Stimulated activated CD8-positive, alpha-beta memory T cell treated with anti-CD3 and anti-CD28 coated beads, Interleukin-4, amount 100 ng/mL, for 4 hours (primary cell): ENCODE measurements around the gene PSMC5.
"Not testable (repeated sequence)": the region's sequence is repeated elsewhere in the genome, so short reads cannot be mapped to it uniquely, and the experiment has no call there.

Experiments used
- DNase-seq, 2 donors: peaks; one replicate each; pipeline ENCODE4 v3.0.0-alpha.2; 2020; ENCODE audit warnings: low read depth in 2 of 2, low spot score in 1 of 2

The PSMC5 gene

GRCh38 chr17:63827002-63827800, at the start of gene PSMC5, which contains the start of gene FTSJ3:
Gene PSMC5, plus strand, starts transcription at chr17:63827431. Its CDS starts 60 bp downstream, at chr17:63827491.
Gene FTSJ3, minus strand, starts transcription at chr17:63827663. Its CDS starts 761 bp downstream, at chr17:63826902.
- peak; percentile 91 for DNase-seq

- DNase-seq, result no peak
Measured at GRCh38 chr17:63780507-63780906, 46.7 kb upstream of the PSMC5 start.

- no peak for DNase-seq
Measured at GRCh38 chr17:63780928-63781327, 46.3 kb upstream of the PSMC5 start.

GRCh38 chr17:63783522-63783921, 43.7 kb upstream of the PSMC5 start:
- DNase-seq, result no peak

GRCh38 chr17:63785556-63785955, 41.7 kb upstream of the PSMC5 start:
- DNase-seq, result no peak

GRCh38 chr17:63786117-63786516, 41.1 kb upstream of the PSMC5 start:
- DNase-seq, result no peak

GRCh38 chr17:63786971-63787711, 40.1 kb upstream of the PSMC5 start:
- no peak for DNase-seq

GRCh38 chr17:63790057-63790456, 37.2 kb upstream of the PSMC5 start:
- no peak for DNase-seq

GRCh38 chr17:63792055-63792729, 35.0 kb upstream of the PSMC5 start:
- DNase-seq, result no peak

GRCh38 chr17:63796375-63796774, 30.9 kb upstream of the PSMC5 start:
- DNase-seq, result not testable (repeated sequence)

GRCh38 chr17:63798572-63799106, 28.6 kb upstream of the PSMC5 start:
- no peak for DNase-seq

- DNase-seq, result no peak
Measured at GRCh38 chr17:63800783-63801182, 26.4 kb upstream of the PSMC5 start.

GRCh38 chr17:63804328-63804727, 22.9 kb upstream of the PSMC5 start:
- no peak for DNase-seq

GRCh38 chr17:63805591-63805990, 21.6 kb upstream of the PSMC5 start:
- DNase-seq, result no peak

GRCh38 chr17:63809970-63810369, 17.3 kb upstream of the PSMC5 start:
- no peak for DNase-seq

- DNase-seq, result no peak
Measured at GRCh38 chr17:63816123-63816522, 11.1 kb upstream of the PSMC5 start.

- no peak for DNase-seq
Measured at GRCh38 chr17:63816669-63817068, 10.6 kb upstream of the PSMC5 start.

GRCh38 chr17:63817736-63818385, 9.4 kb upstream of the PSMC5 start:
- no peak for DNase-seq

GRCh38 chr17:63819131-63819530, 8.1 kb upstream of the PSMC5 start:
- no peak for DNase-seq

GRCh38 chr17:63819585-63820537, 7.4 kb upstream of the PSMC5 start:
- DNase-seq, result no peak
